Tibial nerve (tissue), 4 donors: ENCODE data around the gene GTF3C2.

ENCODE experiments used
- CTCF ChIP-seq, 5 experiments: fragments of 200-600 bp in 3 of 5; fragments of 450-650 bp in 2 of 5; sonication (generic) in 3 of 5; IDR thresholded peaks; one replicate each; pipeline ENCODE4 v1.5.1; 2016 to 2019; ENCODE audit warnings: antibody characterized with exemption in 5 of 5, mild to moderate bottlenecking in 3 of 5, moderate library complexity in 2 of 5
- EP300 ChIP-seq, 2 donors: sonication (generic); formaldehyde crosslinking; IDR thresholded peaks; one replicate each; pipeline ENCODE4 v1.6.1; 2017; ENCODE audit warnings: antibody characterized with exemption in 2 of 2, mild to moderate bottlenecking in 1 of 2
- POLR2A ChIP-seq, 2 donors: fragments of 450-650 bp; IDR thresholded peaks; one replicate each; pipeline ENCODE4 v1.6.1; 2017; ENCODE audit warnings: antibody characterized with exemption in 2 of 2, mild to moderate bottlenecking in 2 of 2, moderate library complexity in 2 of 2

GRCh38 chr2:27313882-27314645, 42.5 kb downstream of the GTF3C2 start:
- TF ChIP-seq CTCF (IDR thresholded peaks at IDR 0.05): no peak
- no peak for TF ChIP-seq POLR2A (IDR thresholded peaks at IDR 0.05)
- TF ChIP-seq EP300 (IDR thresholded peaks at IDR 0.05): no peak
